Measurements from ENCODE around the gene ILKAP.

Gene ILKAP

DNA sequence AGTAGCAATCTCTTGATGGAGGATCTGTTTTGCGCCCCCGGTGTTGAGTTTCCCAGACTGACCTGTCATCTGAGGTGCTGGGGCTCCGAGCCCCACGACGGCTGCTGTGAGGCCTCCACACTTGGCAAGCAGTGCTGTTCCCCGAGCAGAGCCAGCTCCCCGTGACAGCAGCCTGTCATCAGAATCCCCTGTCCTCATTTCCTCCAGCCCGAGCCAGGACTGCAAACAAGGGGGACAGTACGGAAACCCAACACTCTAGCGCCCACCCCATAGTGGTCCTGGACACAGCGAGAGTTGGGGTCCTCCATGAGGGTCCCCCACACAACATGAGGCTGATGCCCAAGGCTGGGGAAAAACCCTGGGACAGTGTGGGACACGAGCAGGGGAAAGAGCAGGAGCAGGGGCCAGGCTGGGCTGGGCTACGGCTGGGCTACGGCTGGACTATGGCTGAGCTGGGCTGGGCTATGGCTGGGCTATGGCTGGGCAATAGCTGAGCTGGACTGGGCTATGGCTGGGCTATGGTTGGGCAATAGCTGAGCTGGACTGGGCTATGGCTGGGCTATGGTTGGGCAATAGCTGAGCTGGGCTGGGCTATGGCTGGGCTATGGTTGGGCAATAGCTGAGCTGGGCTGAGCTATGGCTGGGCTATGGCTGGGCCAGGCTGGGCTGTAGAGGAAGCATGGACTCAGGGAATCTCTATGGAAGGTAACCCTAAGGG lies 66.5 kb downstream of the ILKAP start:
- Histone ChIP-seq H3K4me3 (ENCODE audit: low read depth, low read length) (no peak overlapping the region), H3K27me3 (replicated peaks) (no peaks in the 10 kb centered on the region), H3K27ac (no peak overlapping the region), H3K36me3 (replicated peaks) (no peaks in the 10 kb centered on the region)
- DNase-seq = peak; percentile 59
- TF ChIP-seq CTCF (IDR thresholded peaks at IDR 0.05; ENCODE audit: low read depth, low read length, missing control alignments) = no peak
- in situ Hi-C loops (cut with HindIII; ENCODE audit: low pct_ligation_motif_present, low sequenced_read_pairs) = no loop called here

DNA sequence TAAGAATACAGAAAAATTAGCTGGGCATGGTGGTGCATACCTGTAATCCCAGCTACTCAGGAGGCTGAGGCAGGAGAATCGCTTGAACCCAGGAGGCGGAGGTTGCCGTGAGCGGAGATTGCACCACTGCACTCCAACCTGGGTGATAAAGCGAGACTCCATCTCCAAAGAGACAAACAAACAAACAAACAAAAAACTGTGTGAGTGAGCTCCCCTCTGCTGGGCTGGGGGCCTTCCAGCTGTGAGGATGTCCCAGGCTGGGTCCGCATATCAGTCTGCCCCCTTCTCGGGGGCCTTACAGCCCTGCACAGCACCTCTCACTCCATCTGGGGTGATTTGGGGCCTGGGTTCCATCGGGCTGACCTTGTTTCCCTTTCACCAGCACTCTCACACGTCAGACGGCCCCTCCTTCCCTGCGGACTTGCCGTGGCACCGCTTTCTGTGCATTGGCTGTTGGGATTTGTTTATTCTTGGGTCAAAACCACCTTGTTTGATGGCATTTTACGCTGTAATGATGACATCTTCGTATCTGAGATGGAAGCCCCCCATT lies 67.8 kb downstream of the ILKAP start:
- H3K27ac ChIP-seq = no peak overlapping the region
- H3K27me3 ChIP-seq (replicated peaks) = no peaks in the 10 kb centered on the region
- in situ Hi-C loops (cut with HindIII; ENCODE audit: low pct_ligation_motif_present, low sequenced_read_pairs) = no loop called here
- no peaks in the 10 kb centered on the region for H3K36me3 ChIP-seq (replicated peaks)
- no peak overlapping the region for H3K4me3 ChIP-seq (ENCODE audit: low read depth, low read length)
- DNase-seq = no peak
- no peak for TF ChIP-seq CTCF (IDR thresholded peaks at IDR 0.05; ENCODE audit: low read depth, low read length, missing control alignments)

- DNase-seq = no peak
- no peak for TF ChIP-seq CTCF (IDR thresholded peaks at IDR 0.05; ENCODE audit: low read depth, low read length, missing control alignments)
- no peaks in the 10 kb centered on the region for H3K36me3 ChIP-seq (replicated peaks)
- no peak overlapping the region for H3K27ac ChIP-seq
- in situ Hi-C loops (cut with HindIII; ENCODE audit: low pct_ligation_motif_present, low sequenced_read_pairs) = no loop called here
- H3K27me3 ChIP-seq (replicated peaks) = no peaks in the 10 kb centered on the region
- no peak overlapping the region for H3K4me3 ChIP-seq (ENCODE audit: low read depth, low read length)
Observed at GRCh38 chr2:238134393-238134785, 69.1 kb downstream of the ILKAP start.

GRCh38 chr2:238133499-238134392 lies 69.7 kb downstream of the ILKAP start:
- no peaks in the 10 kb centered on the region for H3K27me3 ChIP-seq (replicated peaks)
- TF ChIP-seq CTCF (IDR thresholded peaks at IDR 0.05; ENCODE audit: low read depth, low read length, missing control alignments) = no peak
- no peak overlapping the region for H3K4me3 ChIP-seq (ENCODE audit: low read depth, low read length)
- no peak overlapping the region for H3K27ac ChIP-seq
- H3K36me3 ChIP-seq (replicated peaks) = no peaks in the 10 kb centered on the region
- in situ Hi-C loops (cut with HindIII; ENCODE audit: low pct_ligation_motif_present, low sequenced_read_pairs) = no loop called here
- DNase-seq = no peak

DNA sequence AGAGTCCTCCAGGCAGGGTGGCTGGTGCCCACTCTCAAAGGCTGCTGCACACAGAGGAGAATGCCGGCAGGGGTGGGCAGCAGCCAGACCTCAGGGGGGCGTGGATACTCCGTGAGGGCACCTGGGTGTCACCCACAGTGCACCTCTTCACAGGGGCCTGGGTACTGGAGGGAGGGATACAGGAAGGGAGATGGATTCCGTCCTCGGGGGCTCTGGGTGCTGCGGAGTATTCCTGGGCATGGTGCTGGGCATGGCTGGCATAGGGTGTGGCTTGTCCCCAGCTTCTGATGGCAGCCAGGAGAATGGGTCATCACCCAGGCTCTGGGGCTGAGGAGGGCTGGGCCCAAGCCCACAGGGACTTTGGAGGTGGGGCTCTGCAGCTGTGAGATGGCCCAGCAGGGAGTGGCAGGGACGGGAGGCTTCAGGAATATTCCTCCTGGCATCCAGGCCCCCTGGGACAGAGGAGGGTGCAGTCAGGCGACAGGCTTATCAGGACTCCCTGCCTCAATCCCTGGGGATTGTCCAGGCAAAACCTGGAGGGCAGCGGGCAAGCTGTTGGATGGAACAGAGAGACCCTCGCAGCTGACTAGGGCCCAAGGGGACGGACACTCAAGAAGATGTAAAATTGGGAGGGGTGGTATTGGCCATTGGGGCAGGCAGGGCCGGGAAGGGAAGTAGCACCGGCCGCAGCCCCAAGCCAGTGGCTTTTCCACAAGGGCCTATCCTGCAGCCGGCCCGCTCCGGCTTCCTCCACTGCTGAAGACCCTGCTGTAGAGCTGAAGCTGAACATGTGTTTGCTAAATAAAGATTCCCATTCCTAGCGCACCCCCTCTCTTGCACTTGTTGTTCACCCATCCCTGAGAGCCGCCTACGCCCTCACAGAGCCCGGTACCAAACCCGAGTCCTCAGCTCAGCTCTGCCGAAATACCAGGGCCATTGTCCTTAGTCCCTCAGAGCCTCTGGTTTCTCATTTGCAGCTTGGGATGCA lies 70.7 kb downstream of the ILKAP start:
- Histone ChIP-seq H3K4me3 (ENCODE audit: low read depth, low read length) (no peak overlapping the region), H3K27me3 (replicated peaks) (no peaks in the 10 kb centered on the region), H3K36me3 (replicated peaks) (no peaks in the 10 kb centered on the region), H3K27ac (no peak overlapping the region)
- no peak for TF ChIP-seq CTCF (IDR thresholded peaks at IDR 0.05; ENCODE audit: low read depth, low read length, missing control alignments)
- DNase-seq = no peak
- in situ Hi-C loops (cut with HindIII; ENCODE audit: low pct_ligation_motif_present, low sequenced_read_pairs) = no loop called here

Measured in brain microvascular endothelial cell (primary cell).